Left cardiac atrium (tissue), 4 donors: ENCODE data around the gene MET. TPM values are rescaled to one million over a fixed set of nuclear protein-coding genes. Genes with fewer than 3 reads are reported as not detected.
"Not testable (repeated sequence)": the region's sequence is repeated elsewhere in the genome, so short reads cannot be mapped to it uniquely, and the experiment has no call there.

Experiments used
- ATAC-seq, 2 donors: fragments of 200-7000 bp; cut with Tn5 transposase; one replicate each; pipeline ENCODE4 v1.9.1; 2020; ENCODE audit warnings: mild to moderate bottlenecking in 2 of 2, moderate library complexity in 2 of 2
- DNase-seq: peaks from one replicate; pipeline ENCODE4 v3.0.0-alpha.2; 2020
- intact Hi-C, 2 donors: fragments of 100-400 bp; cut with DNase I; formaldehyde crosslinking; loops; one replicate each; pipeline versions ENCODE4 v1.14.1 to v1.15.1; 2022 to 2023
- total RNA-seq, 2 donors: library from RNA; stranded (reverse); fragmentation: NEBNext Ultra II Directional; extraction: Animal tissue kit (Norgen Biotek cat#: 25700); gene quantifications; one replicate each; pipeline ENCODE4 v1.2.1, GENCODE V29; 2021
- donor health status: DM: no; HTN: yes; CAD: no.
- donor health status: DM: no; HTN: yes; CAD: no; lungs with severe emphysema.
- donor health status: DM: yes; HTN: yes; CAD: no.
- donor health status: Dilated cardiomyopathy.

The MET gene
- total RNA-seq, 2 donors from 2014 or later, result 15.7 to 16.7 TPM

DNA sequence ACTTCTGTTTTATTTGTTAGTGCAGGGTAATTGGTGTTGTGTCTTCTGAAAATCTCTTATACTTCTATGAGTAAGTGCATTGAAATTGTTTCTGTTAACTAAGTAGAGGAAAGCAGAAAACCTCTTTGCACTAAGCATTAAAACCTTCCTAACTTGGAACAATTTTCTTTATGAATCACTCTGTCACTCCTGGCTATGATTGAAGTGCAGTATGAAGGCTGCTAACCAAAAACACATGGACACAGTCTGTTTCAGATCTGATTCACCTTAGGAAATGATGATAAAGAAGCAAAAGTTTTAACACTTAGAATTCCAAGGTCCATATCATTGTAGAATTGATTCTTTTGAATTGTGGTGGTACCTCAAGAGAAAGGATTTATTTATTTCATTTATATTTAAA, 41.9 kb downstream of the MET start:
- intact Hi-C loops, result no loop called here
- ATAC-seq, result peak in 1 of 2 donors; percentile 40

DNA sequence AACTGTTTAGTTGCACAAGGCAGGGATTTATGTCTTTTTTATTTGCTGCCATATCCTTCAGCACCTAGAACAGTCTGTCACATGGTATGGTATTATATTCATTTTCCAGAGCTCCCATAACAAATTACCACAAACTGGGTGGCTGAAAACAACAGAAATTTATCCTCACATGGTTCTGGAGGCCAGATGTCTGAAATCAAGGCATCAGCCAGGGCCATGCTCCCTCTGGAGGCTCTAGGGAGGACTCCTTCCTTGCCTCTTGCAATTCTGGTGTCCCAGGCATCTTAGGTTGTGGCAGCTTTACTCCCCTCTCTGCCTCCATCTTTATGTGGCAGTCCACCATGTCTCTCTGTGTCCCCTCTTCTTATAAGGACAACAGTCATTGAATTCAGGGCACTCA, 43.1 kb downstream of the MET start:
- ATAC-seq (no peak), DNase-seq (no peak)
- intact Hi-C loops, result no loop called here

More for the DNA sequence above, 41.9 kb downstream of the MET start:
- no peak for DNase-seq

DNA sequence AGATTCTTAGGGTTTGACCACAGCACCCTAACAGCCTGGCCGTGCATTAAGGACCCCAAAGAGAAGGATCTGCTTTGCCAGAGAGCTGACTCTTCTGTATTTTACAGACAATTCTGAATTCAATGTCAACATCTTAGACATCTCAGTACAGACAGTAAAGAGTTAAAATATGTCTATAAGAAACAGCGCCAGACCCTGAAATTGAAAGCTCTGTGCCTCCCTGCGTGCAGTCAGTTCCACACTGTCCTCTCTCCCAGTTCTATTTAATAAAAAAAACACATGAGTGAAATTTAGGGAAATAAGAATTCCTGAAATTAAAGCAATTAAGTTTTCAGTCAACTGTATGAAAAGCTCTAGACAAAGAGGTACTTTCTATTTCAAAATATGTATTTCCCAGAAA, 45.1 kb downstream of the MET start:
- intact Hi-C loops, result no loop called here
- no peak for ATAC-seq

DNA sequence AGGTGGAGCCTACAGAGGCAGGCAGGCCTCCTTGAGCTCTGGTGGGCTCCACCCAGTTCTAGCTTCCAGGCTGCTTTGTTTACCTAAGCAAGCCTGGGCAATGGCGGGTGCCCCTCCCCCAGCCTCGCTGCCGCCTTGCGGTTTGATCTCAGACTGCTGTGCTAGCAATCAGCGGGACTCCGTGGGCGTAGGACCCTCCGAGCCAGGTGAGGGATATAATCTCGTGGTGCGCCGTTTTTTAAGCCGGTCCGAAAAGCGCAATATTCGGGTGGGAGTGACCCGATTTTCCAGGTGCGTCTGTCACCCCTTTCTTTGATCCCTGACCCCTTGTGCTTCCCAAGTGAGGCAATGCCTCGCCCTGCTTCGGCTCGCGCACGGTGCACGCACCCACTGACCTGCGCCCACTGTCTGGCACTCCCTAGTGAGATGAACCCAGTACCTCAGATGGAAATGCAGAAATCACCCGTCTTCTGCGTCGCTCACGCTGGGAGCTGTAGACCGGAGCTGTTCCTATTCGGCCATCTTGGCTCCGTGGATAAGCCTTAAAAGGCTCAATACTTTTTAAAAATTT, 52.0 kb downstream of the MET start:
- intact Hi-C loops, ATAC-seq, DNase-seq: not testable (repeated sequence)

More for the DNA sequence above, 45.1 kb downstream of the MET start:
- DNase-seq, result no peak

DNA sequence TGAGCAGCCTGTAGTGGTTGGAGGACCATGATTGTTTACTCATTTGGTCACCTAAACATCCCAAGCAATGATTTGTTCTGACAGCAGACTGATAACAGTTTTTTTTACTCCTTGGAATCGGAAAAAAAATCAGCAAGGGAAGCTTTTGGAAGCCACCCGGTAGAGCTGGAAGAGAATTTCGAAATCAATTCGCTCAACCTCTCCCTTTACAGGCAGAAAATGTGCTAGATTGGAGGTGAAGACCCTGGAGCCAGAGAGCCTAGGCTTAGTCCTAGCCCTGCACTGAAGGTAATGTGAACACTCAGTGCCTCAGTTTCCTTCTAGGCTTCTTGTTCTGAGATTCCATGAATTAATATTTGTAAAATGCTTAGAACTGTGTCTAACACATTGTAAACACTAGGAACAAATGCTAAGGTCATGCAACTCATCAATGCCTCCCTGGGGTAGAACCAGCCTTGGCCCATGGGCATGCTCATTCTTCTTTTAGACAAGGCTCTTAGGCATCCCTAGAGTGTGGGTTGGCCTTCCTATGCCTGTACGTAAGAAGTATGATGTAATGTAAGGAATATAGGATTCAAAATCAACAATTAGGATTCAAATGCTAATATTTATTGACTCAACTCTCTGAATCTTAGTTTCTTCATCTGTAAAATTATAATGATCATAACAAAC, 52.7 kb downstream of the MET start:
- intact Hi-C loops, result no loop called here
- DNase-seq (no peak), ATAC-seq (no peak)

DNA sequence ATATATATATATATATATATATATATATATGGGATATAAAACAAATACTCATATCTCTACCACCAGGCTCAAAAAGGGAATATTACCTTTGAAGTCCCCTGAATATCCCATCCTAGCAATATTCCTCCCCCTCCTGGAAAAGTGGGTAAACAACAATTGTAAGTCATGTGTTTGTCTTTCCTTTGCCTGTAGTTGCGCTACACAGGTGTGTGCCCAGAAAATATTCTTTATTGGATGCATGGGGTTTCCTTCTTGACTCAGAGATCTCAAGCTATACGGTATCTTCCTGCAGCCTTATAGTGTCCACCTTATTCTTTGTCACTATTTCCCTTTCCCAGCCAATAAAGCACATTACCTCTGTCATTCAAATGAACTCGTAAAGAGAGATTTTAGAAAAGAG, 54.2 kb downstream of the MET start:
- ATAC-seq, result no peak
- no peak for DNase-seq
- intact Hi-C loops, result no loop called here

DNA sequence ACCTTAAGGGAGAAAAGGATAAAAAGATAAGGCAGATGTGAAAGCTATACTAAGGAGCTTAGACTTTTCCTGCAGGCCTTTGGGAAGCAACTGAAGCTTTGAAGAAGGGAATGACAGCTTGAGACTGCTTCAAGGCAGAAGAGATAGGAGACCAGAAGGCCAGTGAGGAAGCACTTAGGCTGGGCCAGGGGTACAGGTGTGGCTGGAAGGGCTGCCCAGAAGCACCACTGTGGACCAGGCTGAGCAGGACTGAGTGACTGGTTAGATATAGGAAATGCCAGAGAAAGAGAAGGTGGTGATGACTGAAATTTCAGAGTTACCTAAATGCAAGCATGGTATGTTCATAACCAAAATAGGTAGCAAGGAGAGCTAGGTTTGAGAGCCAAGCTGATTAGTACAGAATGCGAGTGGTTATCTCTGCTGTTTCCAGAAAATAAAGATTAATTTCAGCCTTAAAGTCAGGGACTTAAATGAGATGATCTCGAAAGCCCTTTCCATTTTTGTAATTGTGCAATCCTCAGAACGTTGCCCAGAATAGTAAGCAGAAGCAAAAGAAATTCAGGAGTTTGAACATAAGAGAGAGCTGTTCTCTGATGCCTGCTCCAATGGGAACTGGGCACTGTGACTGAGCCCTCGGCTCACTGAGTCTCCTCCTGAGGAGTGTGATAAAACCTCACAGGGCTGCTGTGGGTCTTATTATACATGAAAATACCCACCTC, 54.9 kb downstream of the MET start:
- ATAC-seq, result peak; percentile 38 to 76
- intact Hi-C loops, result no loop called here
- DNase-seq, result no peak

DNA sequence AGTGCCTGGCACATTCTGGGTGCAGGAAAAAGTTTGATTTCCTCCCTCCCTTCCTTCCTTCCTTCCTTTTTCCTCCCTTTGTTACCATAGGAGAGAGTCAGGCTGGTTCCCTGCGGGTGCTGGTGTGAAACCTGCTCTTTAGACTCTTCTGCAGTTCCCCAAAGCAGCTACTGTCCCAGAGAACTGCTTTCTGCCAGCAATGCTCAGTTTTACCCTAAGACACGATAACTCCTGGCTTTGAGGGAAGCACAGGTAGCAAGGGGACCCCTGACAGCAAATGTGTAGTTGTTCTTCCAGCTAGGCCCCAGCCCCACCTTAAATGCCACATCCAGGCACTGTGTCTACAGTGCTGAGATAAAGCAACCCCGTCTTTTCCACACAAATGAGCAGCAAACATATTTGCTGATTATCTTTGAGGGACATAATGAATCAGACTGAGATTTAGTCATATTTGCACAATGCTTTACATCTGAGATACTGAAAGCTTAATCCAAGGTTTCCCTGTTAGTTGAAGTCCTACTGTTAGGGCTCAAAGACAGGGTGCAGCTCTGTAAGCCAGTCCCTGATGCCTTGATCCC, 55.5 kb downstream of the MET start:
- peak in 1 of 2 donors; percentile 21 for ATAC-seq
- no peak for DNase-seq
- intact Hi-C loops, result no loop called here

DNA sequence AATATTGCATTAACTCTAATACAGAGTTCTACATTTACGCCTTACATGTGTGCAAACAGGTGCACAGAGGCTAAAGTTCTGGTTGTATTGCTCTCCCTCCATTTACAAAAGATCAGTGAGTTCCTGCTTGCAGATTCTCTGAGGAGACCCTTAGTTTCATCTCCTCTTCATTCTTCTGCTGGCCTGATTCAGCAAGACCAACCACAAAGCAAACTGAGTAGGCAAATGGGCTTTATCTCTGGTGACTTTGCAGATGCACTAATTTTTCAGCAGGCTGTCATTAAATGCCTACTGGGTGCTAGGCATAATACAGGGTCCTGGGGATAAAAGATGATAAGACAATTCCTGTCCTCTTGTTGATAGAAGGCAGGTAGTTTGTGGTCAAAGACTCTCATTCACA, 56.4 kb downstream of the MET start:
- intact Hi-C loops, result no loop called here
- DNase-seq, result no peak
- ATAC-seq, result no peak

DNA sequence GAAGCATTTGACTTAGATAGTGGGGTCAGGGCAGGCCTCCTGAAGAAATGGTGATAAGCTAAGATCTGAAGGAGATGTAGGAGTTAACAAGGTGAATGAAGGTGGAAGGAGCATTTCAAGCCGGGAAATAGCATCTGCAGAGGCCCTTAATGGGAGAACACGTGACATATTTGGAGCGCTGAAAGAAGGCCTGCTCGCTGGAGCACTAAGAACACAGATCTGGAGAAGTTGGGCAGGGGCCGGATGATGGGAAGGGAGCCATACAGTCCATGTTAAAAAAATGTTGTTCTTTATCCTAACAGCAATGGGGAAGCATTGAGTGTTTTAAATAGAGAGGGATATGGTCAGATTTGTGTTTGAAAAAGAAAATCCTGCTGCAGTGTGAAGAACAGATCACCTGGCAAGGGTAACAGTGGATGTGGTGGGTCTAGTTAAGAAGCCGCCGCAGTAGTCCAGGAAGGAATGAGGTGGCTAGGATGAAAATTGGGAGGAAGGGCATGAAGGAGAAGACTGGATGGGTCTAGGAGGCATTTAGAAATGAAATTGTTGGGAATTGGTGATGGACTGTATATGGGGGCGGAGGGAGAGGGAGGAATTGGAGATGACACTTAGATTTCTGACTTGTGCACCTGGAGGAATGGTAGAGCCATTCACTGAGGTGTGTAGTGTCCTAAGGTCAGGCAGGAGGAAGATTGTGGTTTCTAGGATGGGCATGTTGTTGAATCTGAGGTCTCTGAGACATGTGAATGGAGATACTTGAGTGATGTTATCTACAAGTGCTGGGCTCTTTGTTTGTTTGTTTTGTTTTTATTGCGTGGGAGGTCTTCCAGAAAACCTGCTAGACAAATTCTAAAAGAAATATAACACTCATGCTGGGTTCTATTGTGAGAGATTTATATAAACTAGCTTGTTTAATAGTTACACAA, 58.4 kb downstream of the MET start:
- no peak for DNase-seq
- no peak for ATAC-seq
- intact Hi-C loops, result loop anchor here in 1 of 2 donors (10.0 kb wide), 1 partner anchor 64 kb away; no protein-coding TSS in a partner anchor

DNA sequence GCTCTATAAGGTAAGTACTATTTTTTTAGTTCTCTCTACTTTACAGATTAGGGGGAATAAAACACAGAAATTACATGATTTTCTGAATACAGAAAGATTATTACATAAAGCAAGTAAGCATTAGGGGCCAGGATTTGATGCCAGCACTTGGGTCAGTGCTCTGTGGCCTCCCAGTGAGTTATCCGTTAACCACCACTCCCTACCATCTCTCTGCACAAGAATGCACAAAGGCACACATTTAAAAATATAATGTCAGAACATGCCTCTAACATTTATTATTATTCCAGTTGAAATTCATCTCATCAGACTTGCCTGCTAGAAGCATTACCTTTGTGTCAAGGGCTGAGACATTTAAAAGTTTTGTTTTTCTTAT, 59.0 kb downstream of the MET start:
- ATAC-seq (no peak), DNase-seq (no peak)
- intact Hi-C loops, result loop anchor here in 1 of 2 donors (10.0 kb wide), 1 partner anchor 64 kb away; no protein-coding TSS in a partner anchor

DNA sequence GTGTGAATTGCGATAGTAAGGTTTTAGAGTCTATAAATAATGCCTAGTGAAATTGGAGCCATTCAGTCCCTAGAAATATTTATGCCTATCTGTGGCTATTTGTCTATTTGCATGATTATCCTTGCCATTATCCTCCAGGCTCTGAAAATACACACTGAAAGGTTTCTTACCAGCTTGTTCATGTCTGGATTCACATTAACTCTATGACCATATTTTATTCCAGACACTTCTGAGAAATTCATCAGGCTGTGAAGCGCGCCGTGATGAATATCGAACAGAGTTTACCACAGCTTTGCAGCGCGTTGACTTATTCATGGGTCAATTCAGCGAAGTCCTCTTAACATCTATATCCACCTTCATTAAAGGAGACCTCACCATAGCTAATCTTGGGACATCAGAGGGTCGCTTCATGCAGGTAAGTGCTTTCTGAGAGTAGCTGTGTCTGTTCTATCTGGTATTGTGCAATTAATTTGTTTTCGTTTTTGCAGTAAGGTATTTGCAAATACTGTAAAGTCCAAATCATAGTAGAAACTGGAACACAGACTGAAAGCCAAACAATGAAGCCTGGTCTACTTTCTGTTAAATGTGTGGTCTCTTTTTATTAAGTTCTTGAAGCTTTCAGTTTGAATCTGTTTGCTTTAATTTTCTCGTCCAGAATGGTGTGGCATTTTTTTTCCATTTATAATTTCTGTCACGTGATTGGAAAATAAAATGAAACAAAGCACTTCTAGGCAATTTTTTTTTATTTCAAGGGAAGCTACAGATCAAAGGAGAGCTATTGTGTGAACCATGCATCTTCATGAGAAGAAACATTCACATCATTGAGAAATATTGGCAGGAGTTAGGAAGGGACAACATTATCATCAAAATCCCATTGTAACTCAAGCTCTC, 59.7 kb downstream of the MET start:
- DNase-seq (no peak), ATAC-seq (no peak)
- intact Hi-C loops, result loop anchor here in 1 of 2 donors (10.0 kb wide), 1 partner anchor 63 kb away; no protein-coding TSS in a partner anchor

DNA sequence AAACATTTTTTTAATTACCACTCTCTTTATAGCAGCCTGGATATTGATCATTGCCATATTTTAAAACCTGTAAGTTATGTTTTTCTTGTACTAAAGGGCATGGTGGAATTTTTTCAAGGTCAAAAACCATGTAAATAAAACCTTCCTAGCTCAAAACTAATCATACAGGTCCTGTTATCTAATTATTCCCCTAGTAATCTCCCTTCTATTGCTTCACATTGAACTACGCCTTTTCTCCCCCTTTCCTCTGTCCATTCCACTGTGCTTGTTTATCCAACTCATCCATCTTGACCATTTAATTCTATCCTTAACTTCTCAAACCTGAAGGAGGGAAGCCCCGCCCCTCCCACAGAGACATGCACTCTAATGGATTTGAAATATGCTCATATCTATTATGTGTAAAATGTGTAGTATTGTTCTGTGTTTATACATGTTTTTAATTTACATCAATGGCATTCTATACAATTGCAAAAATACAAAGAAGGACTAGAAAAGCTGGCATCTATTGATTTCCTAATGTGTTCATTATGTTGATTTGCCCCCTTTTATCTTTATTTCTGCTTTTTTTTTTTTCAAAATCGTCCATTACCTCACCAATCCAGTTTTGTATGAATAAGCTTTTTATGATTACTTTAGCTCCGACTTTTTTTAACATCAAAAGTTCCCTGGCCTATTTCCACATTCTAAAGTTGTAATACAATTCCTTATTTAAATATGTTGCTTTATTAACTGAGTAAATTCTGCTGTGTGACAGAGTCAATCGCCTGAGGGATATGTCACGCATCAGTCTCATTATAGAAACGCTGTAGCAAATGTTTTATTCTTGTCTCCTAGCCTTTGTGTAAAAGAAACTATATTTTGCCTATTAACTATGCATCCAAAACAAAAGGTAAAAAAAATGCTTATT, 61.0 kb downstream of the MET start:
- intact Hi-C loops, result loop anchor here in 1 of 2 donors (10.0 kb wide), 1 partner anchor 62 kb away; no protein-coding TSS in a partner anchor
- ATAC-seq (no peak), DNase-seq (no peak)

DNA sequence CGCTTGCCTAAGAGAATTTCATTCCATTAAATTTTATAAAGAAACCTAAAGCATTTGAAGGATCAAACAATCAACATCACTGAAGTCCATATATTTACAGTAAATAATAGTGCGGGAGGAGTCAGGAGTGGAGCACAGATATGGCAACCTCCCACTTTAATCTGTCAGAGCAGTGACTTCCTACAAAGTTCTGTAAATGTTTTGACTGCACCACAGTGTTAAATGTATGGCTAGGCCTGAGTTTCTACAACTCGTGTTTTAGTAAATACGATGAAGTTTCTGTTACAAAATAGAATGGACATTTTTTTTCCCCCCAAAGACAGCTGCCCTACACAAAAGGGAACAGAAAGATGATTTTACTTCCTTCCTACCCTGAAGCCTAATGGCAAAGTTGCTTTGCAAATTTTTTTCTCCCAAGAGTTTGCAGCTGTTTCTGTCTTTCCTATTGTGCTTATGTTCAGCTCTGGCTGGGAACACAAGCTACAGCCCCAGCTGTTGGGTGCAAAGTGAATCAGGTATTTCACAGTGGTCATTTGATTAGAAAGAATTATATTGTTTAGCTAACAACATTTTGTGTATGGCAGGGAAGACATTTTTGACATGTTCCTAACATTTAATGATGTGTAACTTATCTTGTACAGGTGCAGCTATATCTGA, 62.1 kb downstream of the MET start:
- intact Hi-C loops, result loop anchor here in 1 of 2 donors (10.0 kb wide), 1 partner anchor 61 kb away; no protein-coding TSS in a partner anchor
- DNase-seq (no peak), ATAC-seq (no peak)

DNA sequence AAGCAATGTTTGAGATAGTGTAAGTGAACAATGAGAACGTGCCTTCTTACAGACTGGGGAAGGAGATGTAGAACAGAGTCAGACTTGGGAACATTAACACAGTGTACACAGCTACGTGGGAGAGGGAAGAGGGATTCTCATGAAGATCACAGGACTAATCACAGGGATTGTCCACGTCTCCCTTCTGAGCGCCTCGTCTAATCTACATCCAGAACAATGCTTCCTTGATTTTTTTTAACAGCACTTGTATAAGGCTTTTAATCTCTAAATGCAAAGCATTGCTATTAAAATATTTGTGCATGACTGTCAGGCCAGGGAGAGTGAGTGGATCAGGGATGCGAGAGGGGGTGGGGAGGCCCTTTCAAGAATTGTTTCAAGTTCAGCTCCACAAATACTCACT, 62.7 kb downstream of the MET start:
- no peak for ATAC-seq
- DNase-seq, result no peak
- intact Hi-C loops, result loop anchor here in 1 of 2 donors (10.0 kb wide), 1 partner anchor 60 kb away; no protein-coding TSS in a partner anchor
